SK-N-SH (cell line): ENCODE results near the gene DLG2. TPM values are rescaled to one million over a fixed set of nuclear protein-coding genes. Genes with fewer than 3 reads are reported as not detected.

Source experiments
- CTCF ChIA-PET: fragments of 300-600, 350-600 bp; formaldehyde crosslinking; extraction: SDS; loops from one replicate; lab custom pipeline; 2021; lab: Yijun Ruan, JAX
- POLR2A ChIA-PET: fragments of 350-600 bp; sonication (Branson Sonifier 250); formaldehyde crosslinking; extraction: SDS; loops from one replicate; lab custom pipeline; 2020; ENCODE audit warnings: antibody characterized with exemption, inconsistent platforms; lab: Yijun Ruan, JAX
- DNase-seq: peaks from one replicate; pipeline ENCODE4 v3.0.0; 2012
- H2AFZ ChIP-seq: fragments of 200-600 bp; sonication (generic); 2 replicates; pipeline ENCODE4 v1.8.1; 2016; ENCODE audit warnings: antibody characterized with exemption, mild to moderate bottlenecking, low read depth
- H3F3A ChIP-seq: fragments of 200-600 bp; sonication (generic); replicated peaks from 2 replicates; pipeline ENCODE3; 2016; ENCODE audit warnings: antibody characterized with exemption, mild to moderate bottlenecking; ENCODE audit not compliant: insufficient read depth
- H3K27ac ChIP-seq, 2 experiments: fragments of 200-500 bp in 1 of 2; fragments of 200-600 bp in 1 of 2; sonication (Bioruptor generic) in 1 of 2; sonication (generic), shearing (Covaris generic) in 1 of 2; 2 replicates each; pipeline versions ENCODE4 v1.5.1 to v1.6.1; 2014 to 2016; ENCODE audit warnings: low read depth in 2 of 2, inconsistent platforms in 1 of 2, low read length in 1 of 2, mild to moderate bottlenecking in 1 of 2, mixed read lengths in 1 of 2
- H3K27me3 ChIP-seq: fragments of 200-600 bp; sonication (generic), shearing (Covaris generic); 2 replicates; pipeline ENCODE4 v1.6.1; 2016; ENCODE audit warnings: mixed run types; ENCODE audit not compliant: insufficient read depth
- H3K36me3 ChIP-seq, 2 experiments: fragments of 200-500 bp in 1 of 2; fragments of 200-600 bp in 1 of 2; sonication (Bioruptor generic) in 1 of 2; sonication (generic) in 1 of 2; replicated peaks in 1 of 2; 2 replicates each; pipeline versions ENCODE3 to v1.5.1; 2014 to 2016; ENCODE audit warnings: low read length in 1 of 2, mild to moderate bottlenecking in 1 of 2; ENCODE audit not compliant: insufficient read depth in 2 of 2, control insufficient read depth in 1 of 2
- H3K4me1 ChIP-seq, 2 experiments: fragments of 200-500 bp in 1 of 2; fragments of 200-600 bp in 1 of 2; sonication (Bioruptor generic) in 1 of 2; sonication (generic), shearing (Covaris generic) in 1 of 2; 2 replicates each; pipeline versions ENCODE4 v1.5.1 to v1.6.1; 2014 to 2016; ENCODE audit warnings: low read depth in 1 of 2, low read length in 1 of 2, mixed run types in 1 of 2; ENCODE audit not compliant: insufficient read depth in 2 of 2, control insufficient read depth in 1 of 2
- H3K4me2 ChIP-seq: fragments of 200-600 bp; sonication (generic), shearing (Covaris generic); 2 replicates; pipeline ENCODE4 v1.6.1; 2017; ENCODE audit warnings: mixed run types
- H3K4me3 ChIP-seq, 2 experiments: fragments of 200-500 bp in 1 of 2; fragments of 200-600 bp in 1 of 2; sonication (Bioruptor generic) in 1 of 2; sonication (generic), shearing (Covaris generic) in 1 of 2; 2 replicates each; pipeline versions ENCODE4 v1.5.1 to v1.8.1; 2014 to 2016; ENCODE audit warnings: low read depth in 2 of 2, inconsistent platforms in 1 of 2, low read length in 1 of 2, mild to moderate bottlenecking in 1 of 2, mixed read lengths in 1 of 2, moderate library complexity in 1 of 2
- H3K79me2 ChIP-seq: fragments of 200-600 bp; sonication (generic); 2 replicates; pipeline ENCODE4 v1.8.1; 2017; ENCODE audit warnings: mild to moderate bottlenecking; ENCODE audit not compliant: insufficient read depth
- H3K9ac ChIP-seq: fragments of 200-600 bp; sonication (generic); 2 replicates; pipeline ENCODE4 v1.6.1; 2017; ENCODE audit warnings: mixed run types
- H3K9me2 ChIP-seq: fragments of 200-600 bp; sonication (generic); 2 replicates; pipeline ENCODE4 v1.6.1; 2017; ENCODE audit warnings: mixed run types
- H3K9me3 ChIP-seq: fragments of 200-600 bp; sonication (generic); 2 replicates; pipeline ENCODE4 v1.6.1; 2017; ENCODE audit warnings: mixed run types, mild to moderate bottlenecking, moderate library complexity
- H4K20me1 ChIP-seq: fragments of 200-600 bp; sonication (generic); 2 replicates; pipeline ENCODE4 v1.6.1; 2017; ENCODE audit warnings: mild to moderate bottlenecking, mixed run types; ENCODE audit not compliant: insufficient read depth
- CHD2 ChIP-seq: fragments of 150-350 bp; IDR thresholded peaks from 2 replicates; pipeline ENCODE4 v1.6.1; 2018; ENCODE audit warnings: low read length; ENCODE audit not compliant: partially characterized antibody
- EP300 ChIP-seq, 2 experiments: IDR thresholded peaks; 2 replicates each; pipeline versions ENCODE4 v1.4.0 to v1.6.1; 2012; ENCODE audit warnings: borderline replicate concordance in 1 of 2, low read depth in 1 of 2, low read length in 1 of 2
- FOSL2 ChIP-seq: IDR thresholded peaks from 2 replicates; pipeline ENCODE4 v1.4.0; 2012; ENCODE audit warnings: low read depth, mild to moderate bottlenecking, moderate library complexity, borderline replicate concordance
- FOXJ3 ChIP-seq: sonication (generic); formaldehyde crosslinking; IDR thresholded peaks from 2 replicates; pipeline ENCODE4 v1.5.1; 2020; ENCODE audit warnings: mild to moderate bottlenecking, missing genetic modification reagents
- FOXM1 ChIP-seq: IDR thresholded peaks from 2 replicates; pipeline ENCODE4 v1.4.0; 2012; ENCODE audit warnings: low read depth, mild to moderate bottlenecking
- GATA2 ChIP-seq: sonication (generic); formaldehyde crosslinking; IDR thresholded peaks from 2 replicates; pipeline ENCODE4 v1.5.0; 2020; ENCODE audit warnings: mild to moderate bottlenecking, missing genetic modification reagents
- JUND ChIP-seq: IDR thresholded peaks from 2 replicates; pipeline ENCODE4 v1.4.0; 2012
- NFIC ChIP-seq: IDR thresholded peaks from 2 replicates; pipeline ENCODE4 v1.4.0; 2012; ENCODE audit warnings: borderline replicate concordance
- RAD21 ChIP-seq: IDR thresholded peaks from 2 replicates; pipeline ENCODE4 v1.6.1; 2012; ENCODE audit warnings: mild to moderate bottlenecking, low read length
- RCOR1 ChIP-seq: fragments of 150-350 bp; IDR thresholded peaks from 2 replicates; pipeline ENCODE4 v1.6.1; 2017; ENCODE audit warnings: antibody characterized with exemption, low read length
- RFX5 ChIP-seq: IDR thresholded peaks from 2 replicates; pipeline ENCODE4 v1.6.1; 2012; ENCODE audit warnings: mild to moderate bottlenecking, improper control_type of control experiment, low read length
- TCF12 ChIP-seq: IDR thresholded peaks from 2 replicates; pipeline ENCODE4 v1.4.0; 2012
- TEAD4 ChIP-seq: IDR thresholded peaks from 2 replicates; pipeline ENCODE4 v1.4.0; 2012; ENCODE audit warnings: mild to moderate bottlenecking, borderline replicate concordance; ENCODE audit not compliant: insufficient read depth
- WGBS: methylation state at CpG from one replicate; pipeline ENCODE4 v1.1.6; 2017; ENCODE audit warnings: low lambda C conversion rate; 5-methylcytosine and 5-hydroxymethylcytosine counted together
- polyA plus RNA-seq, 3 experiments: library from polyadenylated mRNA; depleted of rRNA; stranded (reverse); fragments of >200 nt; gene quantifications; 2 replicates each; pipeline ENCODE4 v1.2.3, GENCODE V29; 2012
- TF ChIP-seq, protein P1 (sequence below): IDR thresholded peaks from 2 replicates; pipeline ENCODE4 v1.4.0; 2012; ENCODE audit warnings: low read depth, borderline replicate concordance
- TF ChIP-seq, protein P2 (sequence below): fragments of 150-350 bp; IDR thresholded peaks from 2 replicates; pipeline ENCODE4 v1.6.1; 2017; ENCODE audit warnings: antibody characterized with exemption, low read length, low read depth, borderline replicate concordance
- TF ChIP-seq, protein P3 (sequence below): IDR thresholded peaks from 2 replicates; pipeline ENCODE4 v1.4.0; 2012; ENCODE audit warnings: low read depth, borderline replicate concordance

The DLG2 gene
- polyA plus RNA-seq, 1 of the 3 experiments (the other 2 are of a cell fraction) = 0.21 TPM

DNA sequence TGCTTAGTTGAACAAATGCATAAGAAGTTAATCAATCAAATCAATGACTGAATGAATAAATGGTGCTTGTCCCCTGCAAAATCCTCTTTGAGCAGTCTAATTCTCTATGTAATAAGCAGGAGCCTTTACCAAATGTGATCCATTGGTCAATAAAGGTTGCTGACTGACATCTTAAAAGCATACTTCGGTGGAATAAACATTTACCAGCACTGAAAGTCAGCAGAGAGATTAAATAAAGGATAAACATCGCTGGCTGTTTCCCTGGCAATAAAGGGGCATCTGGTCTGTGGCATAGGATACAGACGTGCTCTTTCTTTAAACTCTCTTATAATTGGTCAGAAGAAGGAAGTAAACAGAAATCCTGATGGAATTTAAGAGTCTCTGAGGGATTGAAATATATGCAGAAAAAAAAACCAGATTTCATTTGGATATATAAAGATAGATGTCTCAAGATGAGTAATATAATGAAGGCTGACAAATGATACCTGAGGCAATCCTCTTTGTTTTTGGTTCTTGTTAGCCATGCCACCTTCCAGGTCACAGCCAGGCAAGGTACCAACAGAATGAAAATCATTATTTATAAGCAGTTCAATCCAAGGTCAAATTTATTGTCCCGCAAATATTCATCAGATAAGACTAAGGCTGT lies 1762.6 kb downstream of the DLG2 start:
- WGBS = 3% methylated on average over 4 of the region's 4 CpGs

DNA sequence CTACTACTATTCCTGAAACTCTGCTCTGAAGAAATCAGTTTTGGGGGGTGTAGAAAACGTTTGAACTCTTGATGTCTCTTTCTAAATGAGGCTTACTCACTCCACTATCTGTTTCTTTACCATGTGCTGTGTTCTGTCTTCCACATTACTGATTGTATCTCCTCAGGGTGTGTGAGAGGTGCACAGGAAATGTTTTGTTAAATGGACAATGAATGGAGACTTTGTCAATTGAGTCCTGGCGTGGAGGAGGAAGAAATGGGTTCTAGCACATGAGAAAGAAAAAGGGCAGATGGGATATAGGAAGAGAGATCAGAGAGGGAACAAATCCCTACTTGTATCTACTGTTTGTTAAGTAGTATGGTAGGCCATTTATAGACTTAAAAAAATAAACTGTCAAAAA lies 1763.9 kb downstream of the DLG2 start:
- ChIA-PET POLR2A (no interaction called here), CTCF (interaction anchor here (1.7 kb wide), 1 partner anchor 27 kb away, joined by 11 read pairs; no protein-coding TSS in a partner anchor)
- H3K27me3 ChIP-seq = no peaks in the 10 kb centered on the region

More for the DNA sequence above, 1762.6 kb downstream of the DLG2 start:
- Histone ChIP-seq H3K27me3 (no peaks in the 10 kb centered on the region), H3K79me2 (no peaks in the 10 kb centered on the region), H3K4me1 (peaks cover 6 to 25% of the 10 kb centered on the region in 2 experiments), H2AFZ (peak overlapping the region; percentile 25; the same call in 1 of the 2 replicates), H3K9ac (no peak overlapping the region), H3K36me3 (no peaks in the 10 kb centered on the region), H3K27ac (peak overlapping the region; percentile 74 to 85), H3F3A (peaks cover 7% of the 10 kb centered on the region), H4K20me1 (no peaks in the 10 kb centered on the region), H3K4me3 (no peak overlapping the region), H3K9me3 (no peaks in the 10 kb centered on the region), H3K9me2 (no peaks in the 10 kb centered on the region), H3K4me2 (peak overlapping the region; percentile 54; the same call in 1 of the 2 replicates)
- ChIA-PET CTCF (no interaction called here), POLR2A (no interaction called here)
- TF ChIP-seq, protein P1, sequence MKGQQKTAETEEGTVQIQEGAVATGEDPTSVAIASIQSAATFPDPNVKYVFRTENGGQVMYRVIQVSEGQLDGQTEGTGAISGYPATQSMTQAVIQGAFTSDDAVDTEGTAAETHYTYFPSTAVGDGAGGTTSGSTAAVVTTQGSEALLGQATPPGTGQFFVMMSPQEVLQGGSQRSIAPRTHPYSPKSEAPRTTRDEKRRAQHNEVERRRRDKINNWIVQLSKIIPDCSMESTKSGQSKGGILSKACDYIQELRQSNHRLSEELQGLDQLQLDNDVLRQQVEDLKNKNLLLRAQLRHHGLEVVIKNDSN = no peak
- TF ChIP-seq, protein P2, sequence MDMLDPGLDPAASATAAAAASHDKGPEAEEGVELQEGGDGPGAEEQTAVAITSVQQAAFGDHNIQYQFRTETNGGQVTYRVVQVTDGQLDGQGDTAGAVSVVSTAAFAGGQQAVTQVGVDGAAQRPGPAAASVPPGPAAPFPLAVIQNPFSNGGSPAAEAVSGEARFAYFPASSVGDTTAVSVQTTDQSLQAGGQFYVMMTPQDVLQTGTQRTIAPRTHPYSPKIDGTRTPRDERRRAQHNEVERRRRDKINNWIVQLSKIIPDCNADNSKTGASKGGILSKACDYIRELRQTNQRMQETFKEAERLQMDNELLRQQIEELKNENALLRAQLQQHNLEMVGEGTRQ = no peak
- peak; percentile 40; the same call in 1 of the 2 replicates for TF ChIP-seq TCF12
- TF ChIP-seq FOSL2 = no peak
- no peak for TF ChIP-seq RFX5
- peak; percentile 54; the same call in 1 of the 2 replicates for TF ChIP-seq FOXJ3 (CRISPR knock-in tag)
- peak; percentile 48 for TF ChIP-seq CHD2
- TF ChIP-seq JUND = no peak
- peak in 1 of 2 experiments; percentile 76; a peak in 3 of 4 replicates for TF ChIP-seq EP300 (IDR thresholded peaks at IDR 0.05; ENCODE audit: borderline replicate concordance in 1 of 2, low read depth in 1 of 2, low read length in 1 of 2)
- 0 out of 2 replicates have a peak, but pooled peaks have one; percentile 9 for TF ChIP-seq RAD21
- TF ChIP-seq RCOR1 = peak; percentile 70
- TF ChIP-seq GATA2 (CRISPR knock-in tag) = peak; percentile 75
- TF ChIP-seq NFIC = no peak
- TF ChIP-seq FOXM1 = no peak
- TF ChIP-seq TEAD4 = no peak
- DNase-seq = peak; percentile 39

More for the DNA sequence above, 1763.9 kb downstream of the DLG2 start:
- Histone ChIP-seq H2AFZ (no peak overlapping the region), H3K79me2 (no peaks in the 10 kb centered on the region), H3K4me2 (no peak overlapping the region), H3K4me3 (no peak overlapping the region), H3K36me3 (no peaks in the 10 kb centered on the region), H3K9me2 (no peaks in the 10 kb centered on the region), H4K20me1 (no peaks in the 10 kb centered on the region), H3K9me3 (no peaks in the 10 kb centered on the region), H3K27ac (peak overlapping the region in 1 of 2 experiments; percentile 85; a peak in 2 of 4 replicates), H3F3A (peaks cover 7% of the 10 kb centered on the region), H3K9ac (no peak overlapping the region), H3K4me1 (peaks cover 6 to 25% of the 10 kb centered on the region in 2 experiments)
- no peak for DNase-seq
- TF ChIP-seq EP300 (IDR thresholded peaks at IDR 0.05; ENCODE audit: borderline replicate concordance in 1 of 2, low read depth in 1 of 2, low read length in 1 of 2) (peak in 1 of 2 experiments; percentile 20; a peak in 1 of 4 replicates), TCF12 (peak; percentile 13; the same call in 1 of the 2 replicates)
- TF ChIP-seq, protein P3, sequence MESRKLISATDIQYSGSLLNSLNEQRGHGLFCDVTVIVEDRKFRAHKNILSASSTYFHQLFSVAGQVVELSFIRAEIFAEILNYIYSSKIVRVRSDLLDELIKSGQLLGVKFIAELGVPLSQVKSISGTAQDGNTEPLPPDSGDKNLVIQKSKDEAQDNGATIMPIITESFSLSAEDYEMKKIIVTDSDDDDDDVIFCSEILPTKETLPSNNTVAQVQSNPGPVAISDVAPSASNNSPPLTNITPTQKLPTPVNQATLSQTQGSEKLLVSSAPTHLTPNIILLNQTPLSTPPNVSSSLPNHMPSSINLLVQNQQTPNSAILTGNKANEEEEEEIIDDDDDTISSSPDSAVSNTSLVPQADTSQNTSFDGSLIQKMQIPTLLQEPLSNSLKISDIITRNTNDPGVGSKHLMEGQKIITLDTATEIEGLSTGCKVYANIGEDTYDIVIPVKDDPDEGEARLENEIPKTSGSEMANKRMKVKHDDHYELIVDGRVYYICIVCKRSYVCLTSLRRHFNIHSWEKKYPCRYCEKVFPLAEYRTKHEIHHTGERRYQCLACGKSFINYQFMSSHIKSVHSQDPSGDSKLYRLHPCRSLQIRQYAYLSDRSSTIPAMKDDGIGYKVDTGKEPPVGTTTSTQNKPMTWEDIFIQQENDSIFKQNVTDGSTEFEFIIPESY = no peak
- 28% methylated on average over 2 of the region's 2 CpGs for WGBS
